ENCODE data around the gene LMNB1. TPM values are rescaled to one million over a fixed set of nuclear protein-coding genes. Genes with fewer than 3 reads are reported as not detected.

LMNB1 gene
- total RNA-seq, 2 donors from 2014 or later: 1.3 to 2.0 TPM

- no peaks in the 10 kb centered on the region for H3K27me3 ChIP-seq
- H3K27ac ChIP-seq: no peak overlapping the region
- WGBS, 2 donors: 65 to 73% methylated on average over 6 of the region's 6 CpGs
- TF ChIP-seq CTCF (IDR thresholded peaks at IDR 0.05) (no peak), POLR2A (IDR thresholded peaks at IDR 0.05) (no peak)
- DNase-seq: no peak
- ATAC-seq: no peak
- no peaks in the 10 kb centered on the region for H3K36me3 ChIP-seq (replicated peaks in 1 of 2; ENCODE audit: insufficient read depth in 1 of 2, low read depth in 2 of 2)
- H3K9me3 ChIP-seq: no peaks in the 10 kb centered on the region
- H3K4me3 ChIP-seq: no peak overlapping the region
- intact Hi-C loops (cut with DNase I): no loop called here
- H3K4me1 ChIP-seq: no peaks in the 10 kb centered on the region
Observed at GRCh38 chr5:126794157-126794828, 17.4 kb downstream of the LMNB1 start.

GRCh38 chr5:126799780-126800179 is 22.8 kb downstream of the LMNB1 start:
- DNase-seq: no peak
- H3K9me3 ChIP-seq: no peaks in the 10 kb centered on the region
- no peaks in the 10 kb centered on the region for H3K4me1 ChIP-seq
- intact Hi-C loops (cut with DNase I): no loop called here
- no peak for ATAC-seq
- H3K27me3 ChIP-seq: no peaks in the 10 kb centered on the region
- H3K36me3 ChIP-seq (replicated peaks in 1 of 2; ENCODE audit: insufficient read depth in 1 of 2, low read depth in 2 of 2): no peaks in the 10 kb centered on the region
- no peak overlapping the region for H3K4me3 ChIP-seq
- TF ChIP-seq CTCF (IDR thresholded peaks at IDR 0.05) (no peak), POLR2A (IDR thresholded peaks at IDR 0.05) (no peak)
- no peak overlapping the region for H3K27ac ChIP-seq
- 85 to 100% methylated on average over 1 of the region's 1 CpG for WGBS, 2 donors

GRCh38 chr5:126801174-126801991 is 24.4 kb downstream of the LMNB1 start:
- Histone ChIP-seq H3K27me3 (no peaks in the 10 kb centered on the region), H3K9me3 (no peaks in the 10 kb centered on the region), H3K27ac (no peak overlapping the region), H3K4me3 (no peak overlapping the region), H3K4me1 (no peaks in the 10 kb centered on the region), H3K36me3 (replicated peaks in 1 of 2; ENCODE audit: insufficient read depth in 1 of 2, low read depth in 2 of 2) (no peaks in the 10 kb centered on the region)
- DNase-seq: no peak
- TF ChIP-seq CTCF (IDR thresholded peaks at IDR 0.05): no peak
- TF ChIP-seq POLR2A (IDR thresholded peaks at IDR 0.05): no peak
- ATAC-seq: no peak
- intact Hi-C loops (cut with DNase I): no loop called here
- 82 to 86% methylated on average over 4 of the region's 4 CpGs for WGBS, 2 donors

- no peaks in the 10 kb centered on the region for H3K27me3 ChIP-seq
- H3K27ac ChIP-seq: no peak overlapping the region
- intact Hi-C loops (cut with DNase I): no loop called here
- DNase-seq (peak in 1 of 4 donors; percentile 13), ATAC-seq (no peak)
- TF ChIP-seq POLR2A (IDR thresholded peaks at IDR 0.05) (no peak), CTCF (IDR thresholded peaks at IDR 0.05) (peak in 4 of 7 experiments; percentile 18 to 31 (median 28))
- H3K9me3 ChIP-seq: no peaks in the 10 kb centered on the region
- no peaks in the 10 kb centered on the region for H3K4me1 ChIP-seq
- H3K4me3 ChIP-seq: no peak overlapping the region
- WGBS, 2 donors: 28 to 30% methylated on average over 1 of the region's 1 CpG
- no peaks in the 10 kb centered on the region for H3K36me3 ChIP-seq (replicated peaks in 1 of 2; ENCODE audit: insufficient read depth in 1 of 2, low read depth in 2 of 2)
Observed at GRCh38 chr5:126801992-126802294, 25.0 kb downstream of the LMNB1 start.
